NCI-H345 treated with DMSO at 0.1 percent for 48 hours (cell line): Measurements from ENCODE around the gene ATP23.

Experiments
- DNase-seq: peaks from one replicate; lab custom pipeline; 2025; ENCODE audit not compliant: unreplicated experiment; lab: John Stamatoyannopoulos, UW

Gene ATP23

GRCh38 chr12:57908511-57908910 is 32.9 kb upstream of the ATP23 start:
- DNase-seq: no peak

DNA sequence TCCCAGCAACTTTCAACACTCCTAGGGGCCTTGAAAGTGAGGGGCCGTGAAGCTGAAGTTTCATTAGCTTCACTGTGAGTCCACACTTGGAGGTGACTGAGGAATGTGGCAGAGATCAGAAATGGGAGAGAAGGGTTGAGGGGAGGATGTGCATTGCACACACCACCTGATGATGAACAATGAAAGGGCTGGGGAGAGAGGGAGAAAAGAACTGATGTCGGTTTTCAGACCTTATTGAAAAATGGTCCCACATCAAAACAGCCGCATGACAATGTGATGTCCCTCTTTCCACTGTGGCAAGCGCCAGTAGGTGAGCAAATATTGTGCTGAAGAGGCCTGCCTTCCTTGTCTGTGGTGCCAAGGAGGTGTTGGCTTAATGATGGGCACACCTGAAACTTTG is 32.3 kb upstream of the ATP23 start:
- DNase-seq: no peak

GRCh38 chr12:57909611-57910010 is 31.8 kb upstream of the ATP23 start:
- DNase-seq: no peak

GRCh38 chr12:57918147-57918546 is 23.2 kb upstream of the ATP23 start:
- no peak for DNase-seq

GRCh38 chr12:57927086-57927485 is 14.3 kb upstream of the ATP23 start:
- no peak for DNase-seq

DNA sequence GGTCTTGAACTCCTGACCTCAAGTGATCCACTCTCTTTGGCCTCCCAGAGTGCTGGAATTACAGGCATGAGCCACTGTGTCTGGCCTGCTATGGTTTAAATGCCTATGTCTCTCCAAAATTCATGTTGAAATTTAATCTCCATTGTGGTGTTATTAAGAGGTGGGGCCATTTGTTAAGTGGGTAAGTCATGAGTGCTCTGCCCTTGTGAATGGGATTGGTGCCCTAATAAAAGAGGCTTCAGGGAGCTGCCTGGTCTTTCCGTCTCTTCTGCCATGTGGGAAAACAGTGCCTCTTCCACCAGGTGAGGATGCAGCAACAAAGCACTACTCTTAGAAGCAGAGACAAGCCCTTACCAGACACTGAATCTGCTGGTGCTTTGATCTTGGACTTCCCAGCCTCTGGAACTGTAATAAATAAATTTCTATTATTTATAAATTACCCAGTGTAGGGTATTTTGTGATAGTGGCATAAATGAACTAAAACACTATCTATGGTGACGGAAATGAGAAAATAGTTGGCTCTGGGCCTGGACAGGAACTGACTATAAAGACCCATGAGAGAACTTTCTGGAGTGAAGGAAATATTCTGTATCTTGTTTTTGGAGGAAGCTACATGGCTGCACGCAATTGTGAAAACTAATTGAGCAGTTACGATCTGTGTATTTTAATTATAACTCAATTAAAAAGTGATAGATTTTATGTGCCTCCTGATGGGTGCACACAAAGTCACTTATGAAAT is 12.1 kb upstream of the ATP23 start:
- no peak for DNase-seq

GRCh38 chr12:57934819-57935218 is 6.5 kb upstream of the ATP23 start:
- DNase-seq: no peak

DNA sequence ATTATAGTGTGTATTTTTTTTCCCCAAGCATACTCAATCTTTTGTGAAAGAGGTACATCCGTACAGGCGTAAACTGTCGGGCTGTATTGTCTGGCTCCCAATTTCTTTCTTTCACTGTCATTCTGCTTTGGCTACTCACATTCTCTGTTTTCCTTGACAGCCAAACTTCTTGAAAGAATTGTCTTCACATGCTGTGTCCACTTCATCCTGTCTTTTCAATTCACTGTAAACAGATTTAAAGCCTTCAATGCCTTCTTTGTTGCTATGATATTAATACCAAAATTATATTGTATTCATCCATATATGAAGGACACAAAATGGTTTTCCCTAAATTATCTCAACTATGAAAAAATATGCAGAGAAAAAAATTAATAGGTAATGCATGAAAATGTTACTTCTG is 6.0 kb upstream of the ATP23 start:
- DNase-seq: no peak

DNA sequence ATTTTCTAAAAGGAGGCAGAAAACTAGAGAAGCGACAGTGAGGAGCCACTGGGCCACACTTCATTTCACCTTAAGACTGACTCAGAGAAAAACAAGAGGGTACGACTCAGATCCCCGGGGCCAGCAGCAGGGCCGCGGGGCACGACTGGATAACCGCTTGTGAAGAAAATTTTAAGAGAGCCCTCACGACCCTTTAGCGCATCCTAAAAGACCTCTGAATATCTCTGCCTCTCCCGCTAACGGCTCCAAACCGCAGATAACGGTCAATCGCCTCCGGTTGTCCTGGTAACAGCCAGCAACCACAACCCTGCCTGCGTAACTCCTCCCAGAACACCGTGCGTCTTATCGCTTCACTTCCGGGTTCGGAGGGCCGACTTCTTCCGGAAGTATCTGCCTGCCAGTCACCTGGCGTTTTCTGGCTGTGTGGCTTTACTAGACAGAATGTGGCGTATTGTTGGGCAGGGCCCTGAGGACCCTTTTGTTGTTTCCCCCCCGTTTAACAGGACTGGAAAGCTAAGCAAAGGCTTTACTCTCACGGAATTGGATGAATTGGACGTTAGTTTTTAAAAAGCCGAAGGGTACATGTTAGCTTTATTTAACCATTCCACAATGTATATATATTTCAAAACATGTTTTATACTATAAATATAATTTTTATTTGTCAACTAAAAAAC is 5.4 kb upstream of the ATP23 start:
- DNase-seq: peak; percentile 93

- DNase-seq: no peak
Measured at GRCh38 chr12:57936513-57936883, 4.9 kb upstream of the ATP23 start.

GRCh38 chr12:57939291-57939690 is 2.1 kb upstream of the ATP23 start:
- DNase-seq: no peak

DNA sequence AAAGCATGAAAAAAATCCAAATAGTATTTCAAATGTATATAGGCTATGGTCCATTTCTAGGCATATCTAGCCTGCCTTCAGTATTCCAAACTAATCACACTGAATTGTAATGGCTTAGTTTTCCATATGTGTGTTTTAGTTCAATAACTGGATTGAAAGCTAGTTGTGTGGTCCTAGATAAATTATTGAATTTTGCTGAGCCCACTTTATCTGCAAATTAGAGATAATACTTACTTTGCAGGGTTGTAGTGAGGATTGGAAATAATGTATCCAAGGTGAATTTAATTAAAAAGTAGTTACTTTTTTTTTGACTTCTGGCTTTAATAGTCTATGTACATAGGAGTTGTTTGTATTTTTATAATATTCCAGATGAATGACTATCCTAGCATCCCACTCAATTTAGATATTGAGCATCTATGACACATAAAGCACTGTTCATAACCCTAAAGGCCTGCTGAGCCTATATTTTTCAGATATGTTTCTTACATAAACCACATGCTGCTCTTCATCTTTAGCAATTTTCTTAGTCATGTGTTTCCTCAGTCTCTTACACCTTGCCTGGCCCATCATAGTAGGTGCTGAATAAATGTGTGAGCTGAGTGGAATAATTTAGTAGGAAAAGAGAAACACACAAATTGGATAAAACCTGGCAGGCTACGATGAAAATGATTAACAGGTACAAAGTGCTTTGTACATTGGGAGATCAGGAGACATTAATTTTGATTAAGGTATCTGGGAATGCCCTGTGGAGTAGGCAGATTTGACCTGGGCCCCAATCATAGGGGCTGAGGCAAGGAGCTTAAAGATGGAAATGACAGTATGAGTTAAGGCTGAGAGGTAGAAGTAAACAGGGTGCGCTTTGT is 1.1 kb upstream of the ATP23 start:
- no peak for DNase-seq

DNA sequence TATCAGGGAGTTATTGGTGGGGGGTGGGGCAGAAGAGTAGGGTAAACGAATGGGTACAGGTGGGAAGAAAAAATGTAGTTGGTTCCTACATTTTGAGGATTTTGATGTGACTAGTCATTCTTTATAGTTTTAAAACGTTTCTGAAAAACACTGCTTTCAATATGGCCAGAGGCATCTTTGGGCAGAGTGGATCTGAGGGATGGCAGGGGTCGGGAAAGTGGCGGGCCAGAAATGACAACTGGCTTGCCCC is 527 bp upstream of the ATP23 start:
- no peak for DNase-seq

GRCh38 chr12:57943438-57944080 is 2.2 kb downstream of the ATP23 start:
- DNase-seq: no peak

DNA sequence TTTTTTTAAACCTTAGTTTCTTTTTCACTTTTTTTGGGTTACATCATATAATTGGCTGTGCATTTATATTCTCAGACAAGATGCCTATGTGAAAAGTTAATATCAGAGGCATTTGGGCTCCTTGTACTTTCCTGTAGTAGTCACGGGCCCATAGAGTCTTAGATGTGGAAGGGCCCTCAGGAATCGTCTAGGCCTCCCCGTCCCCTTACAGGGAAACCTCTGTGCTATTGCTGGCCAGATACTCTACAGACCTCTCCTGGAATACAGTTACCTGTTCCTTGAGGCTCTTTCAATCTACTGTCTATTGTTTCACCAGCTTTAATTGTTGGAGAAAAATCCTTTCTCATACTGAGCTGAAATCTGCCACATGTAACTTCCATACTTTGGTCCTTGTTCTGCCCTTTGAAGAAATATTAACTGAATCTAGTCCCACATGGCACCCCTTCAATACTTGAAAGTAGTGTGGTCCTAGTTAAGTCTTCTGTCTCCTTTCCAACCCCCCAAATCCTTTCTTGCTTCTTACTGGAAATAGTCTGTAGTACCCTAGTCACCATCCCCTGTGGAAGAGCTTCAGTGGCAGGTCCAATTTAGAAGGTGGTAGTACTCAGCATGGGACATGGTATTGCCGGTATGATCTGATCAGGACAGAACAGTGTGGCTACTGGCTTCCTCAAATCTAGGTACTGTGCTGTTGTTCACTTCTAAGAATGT is 3.1 kb downstream of the ATP23 start:
- DNase-seq: no peak

DNA sequence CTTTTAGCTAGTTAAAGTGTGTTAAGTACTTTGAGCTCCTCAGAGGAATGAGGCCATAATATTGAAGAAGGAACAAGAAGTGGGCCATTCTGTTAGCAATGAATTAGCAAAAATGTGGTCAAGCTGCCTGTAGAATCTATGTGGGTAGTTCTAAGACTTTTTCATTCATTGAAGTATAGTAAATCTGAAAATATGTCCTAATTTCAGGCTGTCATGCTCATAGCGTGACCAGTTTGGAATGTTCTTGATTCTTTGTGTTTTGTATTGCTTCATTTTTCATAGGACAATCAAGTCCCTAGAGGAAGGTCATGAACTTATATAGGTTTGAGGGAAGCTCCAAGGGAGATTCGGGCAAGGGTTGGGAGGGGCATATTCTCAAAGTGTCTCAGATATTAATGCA is 11.4 kb downstream of the ATP23 start:
- no peak for DNase-seq

- no peak for DNase-seq
Measured at GRCh38 chr12:57954768-57955167, 13.4 kb downstream of the ATP23 start.

DNA sequence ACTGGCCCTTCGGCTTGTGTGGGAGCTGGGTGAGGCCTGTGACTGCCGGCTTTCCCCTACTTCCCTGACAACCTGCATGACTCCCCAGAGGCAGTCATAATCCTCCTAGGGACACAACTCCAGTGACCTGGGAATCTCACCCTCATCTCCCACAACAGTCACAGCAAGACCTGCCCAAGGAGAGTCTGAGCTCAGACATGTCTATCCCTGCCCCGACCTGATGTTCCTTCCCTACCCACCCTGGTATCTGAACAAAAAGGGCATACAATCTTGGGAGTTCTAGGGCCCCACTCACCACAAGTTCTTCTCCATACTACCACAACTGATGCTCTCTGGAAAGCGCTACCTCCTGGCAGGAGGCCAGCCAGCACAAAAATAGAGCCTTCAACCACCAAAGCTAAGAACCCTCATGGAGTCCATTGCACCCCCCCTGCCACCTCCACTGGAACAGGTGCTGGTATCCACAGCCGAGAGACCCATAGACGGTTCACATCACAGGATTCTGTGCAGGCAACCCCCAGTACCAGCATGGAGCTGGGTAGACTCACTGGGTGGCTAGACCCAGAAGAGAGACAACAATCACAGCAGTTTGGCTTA is 16.8 kb downstream of the ATP23 start:
- DNase-seq: no peak

GRCh38 chr12:57964421-57964820 is 23.1 kb downstream of the ATP23 start:
- DNase-seq: no peak

DNA sequence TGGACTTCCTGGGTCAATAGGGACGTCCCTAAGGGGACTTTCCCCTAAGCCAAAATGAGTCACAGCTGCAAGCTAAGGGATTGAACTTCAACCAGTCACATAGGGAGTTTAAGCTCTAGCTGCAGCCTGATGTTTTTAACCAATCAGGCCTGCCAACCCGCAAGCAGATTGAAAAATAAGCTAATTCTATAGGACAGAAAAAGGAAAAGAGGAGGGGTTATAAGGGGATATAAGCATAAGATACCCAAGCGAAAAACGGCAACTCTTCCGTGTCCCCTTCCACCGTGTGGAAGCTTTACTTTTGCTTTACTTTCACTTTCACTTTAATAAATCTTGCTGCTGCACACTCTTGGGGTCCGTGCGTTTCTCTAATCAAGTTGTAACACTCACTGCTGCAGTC is 24.4 kb downstream of the ATP23 start:
- DNase-seq: no peak

DNA sequence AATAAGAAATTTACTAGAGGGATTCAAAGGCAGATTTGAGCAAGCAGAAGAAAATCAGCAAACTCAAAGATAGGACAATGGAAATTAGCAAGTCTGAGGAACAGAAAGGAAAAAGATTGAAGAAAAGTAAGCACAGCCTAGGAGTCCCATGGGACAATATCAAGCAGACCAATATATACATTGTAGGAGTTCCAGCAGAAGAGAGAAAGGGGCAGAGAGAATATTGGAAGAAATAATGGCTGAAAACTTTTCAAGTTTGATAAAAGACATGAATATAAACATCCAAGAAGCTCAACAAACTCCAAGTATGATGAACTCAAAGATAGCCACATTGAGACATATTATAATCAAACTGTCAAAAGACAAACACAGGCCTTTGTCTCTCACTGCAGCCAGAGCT is 25.2 kb downstream of the ATP23 start:
- DNase-seq: no peak
